Subcutaneous adipose tissue (tissue), 4 donors: ENCODE data around the gene XPC. TPM values are rescaled to one million over a fixed set of nuclear protein-coding genes. Genes with fewer than 3 reads are reported as not detected.

Experiments
- total RNA-seq, 4 donors: library from RNA; depleted of rRNA; stranded (reverse); fragments of >200 nt; gene quantifications; one replicate each; pipeline ENCODE4 v1.1.0, GENCODE V29; 2016
- TF ChIP-seq, protein P1 (sequence below): fragments of 450-650 bp; IDR thresholded peaks from one replicate; pipeline ENCODE4 v1.5.1; 2016; ENCODE audit warnings: low read depth, mild to moderate bottlenecking, control low read depth, antibody characterized with exemption, moderate library complexity

XPC gene
- total RNA-seq, 4 donors from 2014 or later, result 25.4 to 70.6 (median 46.0) TPM

- TF ChIP-seq, protein P1, sequence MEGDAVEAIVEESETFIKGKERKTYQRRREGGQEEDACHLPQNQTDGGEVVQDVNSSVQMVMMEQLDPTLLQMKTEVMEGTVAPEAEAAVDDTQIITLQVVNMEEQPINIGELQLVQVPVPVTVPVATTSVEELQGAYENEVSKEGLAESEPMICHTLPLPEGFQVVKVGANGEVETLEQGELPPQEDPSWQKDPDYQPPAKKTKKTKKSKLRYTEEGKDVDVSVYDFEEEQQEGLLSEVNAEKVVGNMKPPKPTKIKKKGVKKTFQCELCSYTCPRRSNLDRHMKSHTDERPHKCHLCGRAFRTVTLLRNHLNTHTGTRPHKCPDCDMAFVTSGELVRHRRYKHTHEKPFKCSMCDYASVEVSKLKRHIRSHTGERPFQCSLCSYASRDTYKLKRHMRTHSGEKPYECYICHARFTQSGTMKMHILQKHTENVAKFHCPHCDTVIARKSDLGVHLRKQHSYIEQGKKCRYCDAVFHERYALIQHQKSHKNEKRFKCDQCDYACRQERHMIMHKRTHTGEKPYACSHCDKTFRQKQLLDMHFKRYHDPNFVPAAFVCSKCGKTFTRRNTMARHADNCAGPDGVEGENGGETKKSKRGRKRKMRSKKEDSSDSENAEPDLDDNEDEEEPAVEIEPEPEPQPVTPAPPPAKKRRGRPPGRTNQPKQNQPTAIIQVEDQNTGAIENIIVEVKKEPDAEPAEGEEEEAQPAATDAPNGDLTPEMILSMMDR, result no peak
Measured at GRCh38 chr3:14125193-14126016, 53.0 kb downstream of the XPC start.

- TF ChIP-seq, protein P1, result no peak
Measured at GRCh38 chr3:14124615-14125192, 53.7 kb downstream of the XPC start, which contains the start of the genes CHCHD4 and TMEM43. CHCHD4 (minus strand) TSS chr3:14124870; CDS start chr3:14124676, 194 bp downstream. TMEM43 (plus strand) TSS chr3:14125052; CDS start chr3:14125194, 142 bp downstream.

GRCh38 chr3:14124223-14124614, 54.2 kb downstream of the XPC start:
- TF ChIP-seq, protein P1, result no peak

GRCh38 chr3:14123308-14124222, 54.8 kb downstream of the XPC start:
- TF ChIP-seq, protein P1, result no peak

GRCh38 chr3:14122301-14122700, 56.1 kb downstream of the XPC start:
- TF ChIP-seq, protein P1, result no peak

DNA sequence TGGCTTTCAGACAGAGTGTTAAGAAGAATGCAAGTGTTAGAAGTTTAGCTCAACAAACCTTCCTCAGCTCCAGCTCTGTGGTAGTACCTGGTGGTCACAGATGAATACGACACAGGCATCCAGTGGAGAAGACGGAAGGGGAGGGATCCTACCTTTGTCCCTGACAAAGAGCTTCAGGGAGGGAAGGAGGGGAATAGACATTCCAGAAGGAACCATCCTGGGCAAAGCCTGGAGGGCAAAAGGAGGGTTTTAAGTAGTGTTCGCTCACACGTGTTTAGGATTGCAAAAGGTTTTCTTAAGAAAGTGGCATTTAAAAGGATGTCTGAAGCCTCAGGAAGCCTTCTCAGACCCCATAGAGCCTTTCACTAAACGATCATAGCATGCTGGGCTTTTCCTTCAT, 56.5 kb downstream of the XPC start:
- TF ChIP-seq, protein P1, result no peak
